PC-3 (cell line): Measurements from ENCODE around the gene GUCY2D. TPM values are rescaled to one million over a fixed set of nuclear protein-coding genes. Genes with fewer than 3 reads are reported as not detected.
"Not testable (repeated sequence)": the region's sequence is repeated elsewhere in the genome, so short reads cannot be mapped to it uniquely, and the experiment has no call there.

Experiments
- ATAC-seq: fragments of 200-7000 bp; cut with Tn5 transposase; 2 replicates; pipeline ENCODE4 v1.9.1; 2020; ENCODE audit warnings: mild to moderate bottlenecking, moderate library complexity
- BruUV-seq: library from RNA; stranded (reverse); fragments of 400-500 nt; replicated peaks from 2 replicates; lab custom pipeline; 2021; lab: Mats Ljungman, UMichigan
- CTCF ChIA-PET: fragments of 300-600 bp; sonication (Branson Sonifier 250); formaldehyde crosslinking; loops from one replicate; lab custom pipeline; 2022; ENCODE audit warnings: antibody characterized with exemption; lab: Charles Lee
- POLR2A ChIA-PET: fragments of 300-600 bp; sonication (Branson Sonifier 250); formaldehyde crosslinking; loops from one replicate; lab custom pipeline; 2022; ENCODE audit warnings: antibody characterized with exemption; ENCODE audit not compliant: unreplicated experiment; lab: Charles Lee
- DNase-seq: peaks from one replicate; pipeline ENCODE4 v3.0.0-alpha.2; 2015
- H2AFZ ChIP-seq: fragments of 300-600 bp; sonication (generic); 2 replicates; pipeline ENCODE4 v1.6.0; 2016; ENCODE audit warnings: antibody characterized with exemption, low read length
- H3F3A ChIP-seq: fragments of 300-600 bp; sonication (generic); one replicate; pipeline ENCODE4 v1.6.0; 2017; ENCODE audit warnings: antibody characterized with exemption, low read length, control low read depth, mild to moderate bottlenecking; ENCODE audit not compliant: unreplicated experiment
- H3K27ac ChIP-seq: fragments of 300-600 bp; sonication (generic); 2 replicates; pipeline ENCODE4 v1.5.1; 2016; ENCODE audit warnings: mild to moderate bottlenecking, low read length
- H3K27me3 ChIP-seq: fragments of 300-600 bp; sonication (generic); 2 replicates; pipeline ENCODE4 v1.6.1; 2016; ENCODE audit warnings: low read length, mixed read lengths
- H3K36me3 ChIP-seq: fragments of 300-600 bp; sonication (generic); 2 replicates; pipeline ENCODE4 v1.6.1; 2016; ENCODE audit warnings: low read depth, mixed run types, low read length, mixed read lengths
- H3K4me1 ChIP-seq: fragments of 300-600 bp; sonication (generic); 2 replicates; pipeline ENCODE4 v1.5.1; 2016; ENCODE audit warnings: low read length; ENCODE audit not compliant: insufficient read depth
- H3K4me2 ChIP-seq: fragments of 300-600 bp; sonication (generic); 2 replicates; pipeline ENCODE4 v1.6.0; 2016; ENCODE audit warnings: low read length
- H3K4me3 ChIP-seq: fragments of 300-600 bp; sonication (generic); 2 replicates; pipeline ENCODE4 v1.5.1; 2016; ENCODE audit warnings: mild to moderate bottlenecking, low read length, mixed read lengths
- H3K79me2 ChIP-seq: fragments of 300-600 bp; sonication (generic); 2 replicates; pipeline ENCODE4 v1.6.1; 2017; ENCODE audit warnings: low read length, mixed read lengths
- H3K9ac ChIP-seq: fragments of 300-600 bp; sonication (generic); 2 replicates; pipeline ENCODE4 v1.6.0; 2016; ENCODE audit warnings: mild to moderate bottlenecking, low read length
- H3K9me2 ChIP-seq: fragments of 300-600 bp; sonication (generic); replicated peaks from 2 replicates; pipeline ENCODE4 v1.6.1; 2016; ENCODE audit warnings: mixed run types, low read length, mixed read lengths
- H3K9me3 ChIP-seq: fragments of 300-600 bp; sonication (generic); 2 replicates; pipeline ENCODE4 v1.6.1; 2016; ENCODE audit warnings: low read length, mixed read lengths
- H4K20me1 ChIP-seq: fragments of 300-600 bp; sonication (generic); 2 replicates; pipeline ENCODE4 v1.6.1; 2016; ENCODE audit warnings: low read length, mixed read lengths
- EZH2 ChIP-seq: fragments of 300-600 bp; sonication (generic); IDR thresholded peaks from one replicate; pipeline ENCODE4 v1.6.1; 2017; ENCODE audit warnings: antibody characterized with exemption, mild to moderate bottlenecking, low read length; ENCODE audit not compliant: unreplicated experiment
- EZH2phosphoT487 ChIP-seq: fragments of 300-600 bp; sonication (generic); IDR thresholded peaks from 2 replicates; pipeline ENCODE4 v1.6.1; 2018; ENCODE audit warnings: mild to moderate bottlenecking, antibody characterized with exemption, low read length, borderline replicate concordance
- intact Hi-C: fragments of 100-400 bp; cut with micrococcal nuclease; formaldehyde crosslinking; loops from 2 replicates; pipeline ENCODE4 v1.9.0; 2023
- total RNA-seq: library from RNA; depleted of rRNA; stranded (reverse); fragments of >200 nt; gene quantifications from 2 replicates; pipeline ENCODE4 v1.2.3, GENCODE V29; 2014
- TF ChIP-seq, protein P1 (sequence below): fragments of 300-600 bp; sonication (generic); conservative IDR thresholded peaks from 2 replicates; pipeline ENCODE4 v1.5.1; 2017; ENCODE audit warnings: antibody characterized with exemption, low read depth, mild to moderate bottlenecking, low read length

The GUCY2D gene
- total RNA-seq, 1 experiment from 2014 or later = not detected

DNA sequence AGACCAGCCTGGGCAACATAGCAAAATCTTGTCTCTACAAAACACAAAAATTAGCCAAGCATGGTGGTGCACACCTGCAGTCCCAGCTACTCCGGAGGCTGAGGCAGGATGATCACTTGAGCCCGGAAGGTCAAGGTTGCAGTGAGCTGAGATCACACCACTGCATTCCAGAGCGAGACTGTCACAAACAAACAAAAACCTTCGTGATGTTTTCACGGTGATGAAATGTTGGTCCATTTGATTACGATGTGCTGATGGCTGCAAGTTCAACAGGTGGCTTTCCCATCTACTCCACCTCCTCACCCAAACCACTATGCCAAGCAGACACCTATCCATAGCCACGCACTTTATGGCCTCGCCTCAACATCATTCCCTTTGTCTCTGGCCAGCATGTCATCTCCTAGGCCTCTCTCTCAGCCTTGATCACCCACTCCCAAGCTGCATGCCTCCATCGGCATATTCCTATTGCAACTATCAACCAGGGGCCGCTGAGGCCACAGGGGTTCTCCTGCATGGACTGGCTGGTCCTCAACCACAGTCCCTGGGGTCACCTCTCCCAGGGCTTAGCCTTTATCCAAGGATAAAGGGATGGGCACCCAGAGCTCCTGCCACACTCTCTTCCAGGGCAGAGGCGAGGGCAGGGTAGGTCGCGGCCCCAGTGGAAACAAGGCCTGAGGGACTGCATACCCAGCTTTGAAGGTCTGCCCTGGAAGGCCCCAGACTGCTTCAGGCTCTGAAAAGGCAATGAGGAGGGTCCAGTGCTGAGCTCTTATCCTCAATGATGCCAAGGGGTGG lies 19.3 kb downstream of the GUCY2D start:
- CTCF ChIA-PET = no interaction called here
- no TSS peak for BruUV-seq
- H2AFZ ChIP-seq = no peak overlapping the region
- peaks cover 26% of the 10 kb centered on the region for H3K4me1 ChIP-seq
- intact Hi-C loops = no loop called here
- no peak for ATAC-seq
- no peak overlapping the region for H3K4me2 ChIP-seq
- H3K36me3 ChIP-seq = no peaks in the 10 kb centered on the region
- H3K27me3 ChIP-seq = no peaks in the 10 kb centered on the region
- no peaks in the 10 kb centered on the region for H4K20me1 ChIP-seq
- POLR2A ChIA-PET = no interaction called here
- H3K4me3 ChIP-seq = no peak overlapping the region
- H3K9me3 ChIP-seq = no peaks in the 10 kb centered on the region
- H3K9me2 ChIP-seq = no peaks in the 10 kb centered on the region
- no peaks in the 10 kb centered on the region for H3F3A ChIP-seq
- no peaks in the 10 kb centered on the region for H3K79me2 ChIP-seq
- no peak overlapping the region for H3K27ac ChIP-seq
- no peak for TF ChIP-seq EZH2
- no peak overlapping the region for H3K9ac ChIP-seq
- DNase-seq = no peak

DNA sequence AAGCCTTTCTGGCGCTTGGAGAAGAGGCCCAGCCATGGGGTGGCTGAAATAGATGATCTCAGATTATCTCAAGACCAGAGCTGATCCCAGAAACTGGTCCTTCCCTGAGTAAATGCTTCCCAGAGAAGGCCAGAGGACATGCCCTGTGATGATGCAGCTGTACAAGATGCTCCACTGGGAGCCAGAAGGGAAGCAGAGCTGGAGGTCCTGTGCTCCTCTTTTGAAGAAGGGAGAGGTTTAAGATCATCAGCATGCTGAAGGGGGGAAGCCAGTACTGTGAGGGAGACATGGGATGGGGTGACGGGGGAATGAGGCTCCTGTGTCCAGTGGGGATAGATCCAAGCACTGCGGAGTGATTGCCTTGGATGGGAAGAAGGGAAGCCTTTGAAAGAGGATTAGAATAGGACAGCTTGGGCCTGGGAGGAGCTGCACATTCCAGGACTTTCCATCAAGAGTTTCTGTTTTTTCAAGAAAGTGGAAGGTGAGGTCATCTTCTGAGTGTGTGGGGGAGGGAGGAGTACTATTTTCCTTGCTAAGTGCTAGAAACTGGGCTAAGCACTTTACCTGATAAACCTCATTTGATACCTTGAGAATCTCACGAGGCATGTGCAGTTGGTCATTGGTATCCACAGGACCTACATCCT lies 20.1 kb downstream of the GUCY2D start:
- Histone ChIP-seq H3K9me3 (no peaks in the 10 kb centered on the region), H3F3A (no peaks in the 10 kb centered on the region), H3K4me1 (peaks cover 18% of the 10 kb centered on the region), H2AFZ (no peak overlapping the region), H3K27ac (no peak overlapping the region), H3K9ac (no peak overlapping the region), H3K79me2 (no peaks in the 10 kb centered on the region), H4K20me1 (no peaks in the 10 kb centered on the region), H3K4me3 (no peak overlapping the region), H3K9me2 (no peaks in the 10 kb centered on the region), H3K4me2 (no peak overlapping the region), H3K36me3 (no peaks in the 10 kb centered on the region), H3K27me3 (no peaks in the 10 kb centered on the region)
- CTCF ChIA-PET = no interaction called here
- BruUV-seq = no TSS peak
- DNase-seq (no peak), ATAC-seq (no peak)
- intact Hi-C loops = no loop called here
- no peak for TF ChIP-seq EZH2
- no peak for TF ChIP-seq EZH2phosphoT487
- TF ChIP-seq, protein P1, sequence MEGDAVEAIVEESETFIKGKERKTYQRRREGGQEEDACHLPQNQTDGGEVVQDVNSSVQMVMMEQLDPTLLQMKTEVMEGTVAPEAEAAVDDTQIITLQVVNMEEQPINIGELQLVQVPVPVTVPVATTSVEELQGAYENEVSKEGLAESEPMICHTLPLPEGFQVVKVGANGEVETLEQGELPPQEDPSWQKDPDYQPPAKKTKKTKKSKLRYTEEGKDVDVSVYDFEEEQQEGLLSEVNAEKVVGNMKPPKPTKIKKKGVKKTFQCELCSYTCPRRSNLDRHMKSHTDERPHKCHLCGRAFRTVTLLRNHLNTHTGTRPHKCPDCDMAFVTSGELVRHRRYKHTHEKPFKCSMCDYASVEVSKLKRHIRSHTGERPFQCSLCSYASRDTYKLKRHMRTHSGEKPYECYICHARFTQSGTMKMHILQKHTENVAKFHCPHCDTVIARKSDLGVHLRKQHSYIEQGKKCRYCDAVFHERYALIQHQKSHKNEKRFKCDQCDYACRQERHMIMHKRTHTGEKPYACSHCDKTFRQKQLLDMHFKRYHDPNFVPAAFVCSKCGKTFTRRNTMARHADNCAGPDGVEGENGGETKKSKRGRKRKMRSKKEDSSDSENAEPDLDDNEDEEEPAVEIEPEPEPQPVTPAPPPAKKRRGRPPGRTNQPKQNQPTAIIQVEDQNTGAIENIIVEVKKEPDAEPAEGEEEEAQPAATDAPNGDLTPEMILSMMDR = no peak
- POLR2A ChIA-PET = no interaction called here

DNA sequence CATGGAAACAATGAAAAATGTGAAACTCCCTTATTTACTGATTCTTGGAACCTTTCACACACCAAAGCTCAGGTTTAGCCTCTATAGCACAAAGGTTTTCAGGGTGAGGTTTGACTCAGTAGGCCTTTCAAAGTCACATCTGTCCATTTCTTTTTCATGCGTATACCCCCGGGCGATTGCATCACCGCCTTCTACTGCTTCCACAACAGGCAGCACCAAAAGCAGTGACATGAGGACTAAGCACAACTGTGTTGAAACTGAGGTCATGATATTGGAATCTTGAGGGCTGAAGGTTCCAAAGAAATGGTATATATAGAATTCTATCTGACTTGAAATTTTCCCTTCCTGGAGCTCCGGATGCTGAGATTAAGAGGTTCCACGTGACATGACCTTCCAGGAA lies 21.7 kb downstream of the GUCY2D start:
- POLR2A ChIA-PET, H3K9ac ChIP-seq, intact Hi-C loops, H3K27me3 ChIP-seq, H3K9me2 ChIP-seq, H4K20me1 ChIP-seq, DNase-seq, H3F3A ChIP-seq, H3K79me2 ChIP-seq, CTCF ChIA-PET, H3K36me3 ChIP-seq, H3K27ac ChIP-seq, H3K9me3 ChIP-seq, H2AFZ ChIP-seq, ATAC-seq, H3K4me2 ChIP-seq, H3K4me3 ChIP-seq, BruUV-seq: not testable (repeated sequence)
- peaks cover 15% of the 10 kb centered on the region for H3K4me1 ChIP-seq
